Measurements from ENCODE around the gene COQ8A.

GRCh38 chr1:226890331-226891108, 49.6 kb upstream of the COQ8A start:
- TF ChIP-seq POLR2AphosphoS5 (IDR thresholded peaks at IDR 0.05): no peak
- TF ChIP-seq, protein P1, sequence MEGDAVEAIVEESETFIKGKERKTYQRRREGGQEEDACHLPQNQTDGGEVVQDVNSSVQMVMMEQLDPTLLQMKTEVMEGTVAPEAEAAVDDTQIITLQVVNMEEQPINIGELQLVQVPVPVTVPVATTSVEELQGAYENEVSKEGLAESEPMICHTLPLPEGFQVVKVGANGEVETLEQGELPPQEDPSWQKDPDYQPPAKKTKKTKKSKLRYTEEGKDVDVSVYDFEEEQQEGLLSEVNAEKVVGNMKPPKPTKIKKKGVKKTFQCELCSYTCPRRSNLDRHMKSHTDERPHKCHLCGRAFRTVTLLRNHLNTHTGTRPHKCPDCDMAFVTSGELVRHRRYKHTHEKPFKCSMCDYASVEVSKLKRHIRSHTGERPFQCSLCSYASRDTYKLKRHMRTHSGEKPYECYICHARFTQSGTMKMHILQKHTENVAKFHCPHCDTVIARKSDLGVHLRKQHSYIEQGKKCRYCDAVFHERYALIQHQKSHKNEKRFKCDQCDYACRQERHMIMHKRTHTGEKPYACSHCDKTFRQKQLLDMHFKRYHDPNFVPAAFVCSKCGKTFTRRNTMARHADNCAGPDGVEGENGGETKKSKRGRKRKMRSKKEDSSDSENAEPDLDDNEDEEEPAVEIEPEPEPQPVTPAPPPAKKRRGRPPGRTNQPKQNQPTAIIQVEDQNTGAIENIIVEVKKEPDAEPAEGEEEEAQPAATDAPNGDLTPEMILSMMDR (IDR thresholded peaks at IDR 0.05): no peak
- no peak for TF ChIP-seq POLR2A (IDR thresholded peaks at IDR 0.05)
